ENCODE data around the gene SCN4B.

DNA sequence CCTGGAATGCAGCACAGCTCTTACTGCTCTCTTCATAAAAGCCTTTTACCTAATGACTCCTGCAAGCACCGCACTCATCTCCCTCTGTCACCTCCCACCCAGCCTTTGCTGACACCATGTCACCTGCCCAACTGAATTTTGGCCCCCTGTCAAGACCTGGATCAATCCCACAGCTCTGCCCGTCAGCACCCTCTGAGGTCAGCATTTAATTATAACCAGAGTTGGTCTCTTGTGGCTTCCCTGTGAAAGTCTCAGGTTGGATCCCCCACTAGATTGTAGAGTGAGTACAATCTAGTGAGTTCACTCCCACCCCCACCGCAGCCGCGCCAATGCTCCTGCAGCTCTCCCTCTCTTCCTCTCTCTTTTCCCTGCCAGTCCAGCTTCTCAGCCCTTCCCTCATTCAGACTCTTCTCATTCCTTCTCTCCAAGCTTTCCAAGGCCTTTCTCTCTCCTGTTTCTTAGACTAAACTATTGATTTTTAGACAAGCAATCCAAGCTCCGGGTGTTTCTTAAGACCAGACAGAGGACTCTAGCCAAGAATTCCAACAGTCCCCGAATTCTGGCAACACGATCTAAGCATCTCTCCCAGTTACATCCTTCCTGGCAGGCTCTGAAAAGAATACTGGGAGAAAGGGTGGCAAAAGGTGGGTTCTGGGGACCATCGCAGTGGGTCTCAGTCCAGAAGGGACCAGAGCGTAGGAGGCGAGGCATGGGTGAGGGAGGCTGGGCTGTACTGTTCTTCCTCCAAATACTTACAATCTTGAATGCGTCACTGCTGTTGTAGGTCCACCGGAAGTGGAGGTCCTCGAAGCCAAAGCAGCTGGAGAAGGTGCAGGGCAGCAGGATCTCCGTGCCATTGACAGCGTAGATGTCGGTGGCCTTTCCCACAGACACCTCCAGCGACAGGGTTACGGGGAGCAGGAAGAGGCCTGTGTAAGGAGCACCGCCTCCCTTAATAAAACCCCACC is 8.0 kb downstream of the SCN4B start:
- TF ChIP-seq EZH2 (IDR thresholded peaks at IDR 0.05; ENCODE audit: borderline replicate concordance, low read depth, low read length, severe bottlenecking): no peak
- TF ChIP-seq, protein P1, sequence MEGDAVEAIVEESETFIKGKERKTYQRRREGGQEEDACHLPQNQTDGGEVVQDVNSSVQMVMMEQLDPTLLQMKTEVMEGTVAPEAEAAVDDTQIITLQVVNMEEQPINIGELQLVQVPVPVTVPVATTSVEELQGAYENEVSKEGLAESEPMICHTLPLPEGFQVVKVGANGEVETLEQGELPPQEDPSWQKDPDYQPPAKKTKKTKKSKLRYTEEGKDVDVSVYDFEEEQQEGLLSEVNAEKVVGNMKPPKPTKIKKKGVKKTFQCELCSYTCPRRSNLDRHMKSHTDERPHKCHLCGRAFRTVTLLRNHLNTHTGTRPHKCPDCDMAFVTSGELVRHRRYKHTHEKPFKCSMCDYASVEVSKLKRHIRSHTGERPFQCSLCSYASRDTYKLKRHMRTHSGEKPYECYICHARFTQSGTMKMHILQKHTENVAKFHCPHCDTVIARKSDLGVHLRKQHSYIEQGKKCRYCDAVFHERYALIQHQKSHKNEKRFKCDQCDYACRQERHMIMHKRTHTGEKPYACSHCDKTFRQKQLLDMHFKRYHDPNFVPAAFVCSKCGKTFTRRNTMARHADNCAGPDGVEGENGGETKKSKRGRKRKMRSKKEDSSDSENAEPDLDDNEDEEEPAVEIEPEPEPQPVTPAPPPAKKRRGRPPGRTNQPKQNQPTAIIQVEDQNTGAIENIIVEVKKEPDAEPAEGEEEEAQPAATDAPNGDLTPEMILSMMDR (IDR thresholded peaks at IDR 0.05; ENCODE audit: borderline replicate concordance, extremely low read depth, low read length, poor library complexity, severe bottlenecking): no peak

Data from DND-41 (cell line).